ENCODE measurements around the gene NAA80. TPM values are rescaled to one million over a fixed set of nuclear protein-coding genes. Genes with fewer than 3 reads are reported as not detected.

Gene NAA80
- total and polyA plus RNA-seq, 2 of the 13 experiments (the other 11 are each of a cell fraction or from before 2014, with no cell fraction given): 3.4 to 8.7 TPM

DNA sequence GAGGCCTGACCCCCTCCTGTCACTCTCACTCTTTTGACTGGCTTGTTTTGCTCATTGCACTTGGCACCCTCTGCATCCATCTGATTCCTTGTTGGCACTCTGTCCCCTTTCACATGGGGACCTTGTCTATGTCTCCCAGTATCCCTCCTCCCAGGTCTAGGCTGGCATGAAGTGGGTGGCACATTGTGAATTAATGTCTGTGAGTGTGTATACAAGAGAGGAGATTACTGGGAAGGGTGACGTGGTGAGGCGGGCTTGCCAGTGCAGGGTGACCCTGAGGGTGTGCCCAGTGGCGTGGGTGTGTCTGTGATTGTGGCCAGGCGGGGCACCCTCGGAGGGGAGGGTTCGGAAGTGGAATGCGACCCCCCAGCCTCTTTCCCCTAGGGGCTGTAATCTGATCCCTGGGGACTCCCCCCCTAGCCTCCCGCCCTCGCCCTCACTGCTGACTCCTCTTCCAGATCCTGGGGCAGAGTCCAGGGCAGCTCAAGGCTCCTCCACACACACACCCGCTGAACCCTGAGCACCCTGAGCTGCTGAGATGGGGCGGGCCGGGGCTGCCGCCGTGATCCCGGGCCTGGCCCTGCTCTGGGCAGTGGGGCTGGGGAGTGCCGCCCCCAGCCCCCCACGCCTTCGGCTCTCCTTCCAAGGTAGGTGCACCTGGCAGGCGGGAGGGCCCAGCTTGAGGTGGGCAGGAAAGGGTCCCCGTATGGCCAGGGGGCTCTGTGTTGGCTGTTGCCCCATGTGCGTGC lies 30.3 kb downstream of the NAA80 start, which contains the start of gene SEMA3B (continued):
- TF ChIP-seq, protein P1, sequence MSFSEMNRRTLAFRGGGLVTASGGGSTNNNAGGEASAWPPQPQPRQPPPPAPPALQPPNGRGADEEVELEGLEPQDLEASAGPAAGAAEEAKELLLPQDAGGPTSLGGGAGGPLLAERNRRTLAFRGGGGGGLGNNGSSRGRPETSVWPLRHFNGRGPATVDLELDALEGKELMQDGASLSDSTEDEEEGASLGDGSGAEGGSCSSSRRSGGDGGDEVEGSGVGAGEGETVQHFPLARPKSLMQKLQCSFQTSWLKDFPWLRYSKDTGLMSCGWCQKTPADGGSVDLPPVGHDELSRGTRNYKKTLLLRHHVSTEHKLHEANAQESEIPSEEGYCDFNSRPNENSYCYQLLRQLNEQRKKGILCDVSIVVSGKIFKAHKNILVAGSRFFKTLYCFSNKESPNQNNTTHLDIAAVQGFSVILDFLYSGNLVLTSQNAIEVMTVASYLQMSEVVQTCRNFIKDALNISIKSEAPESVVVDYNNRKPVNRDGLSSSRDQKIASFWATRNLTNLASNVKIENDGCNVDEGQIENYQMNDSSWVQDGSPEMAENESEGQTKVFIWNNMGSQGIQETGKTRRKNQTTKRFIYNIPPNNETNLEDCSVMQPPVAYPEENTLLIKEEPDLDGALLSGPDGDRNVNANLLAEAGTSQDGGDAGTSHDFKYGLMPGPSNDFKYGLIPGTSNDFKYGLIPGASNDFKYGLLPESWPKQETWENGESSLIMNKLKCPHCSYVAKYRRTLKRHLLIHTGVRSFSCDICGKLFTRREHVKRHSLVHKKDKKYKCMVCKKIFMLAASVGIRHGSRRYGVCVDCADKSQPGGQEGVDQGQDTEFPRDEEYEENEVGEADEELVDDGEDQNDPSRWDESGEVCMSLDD (CRISPR knock-in tag; IDR thresholded peaks at IDR 0.05; ENCODE audit: borderline replicate concordance): no peak
- TF ChIP-seq SP2 (CRISPR knock-in tag; IDR thresholded peaks at IDR 0.05) (no peak), ERF (CRISPR knock-in tag; IDR thresholded peaks at IDR 0.05) (peak; percentile 18; the same call in 1 of the 2 replicates), SMAD9 (CRISPR knock-in tag; IDR thresholded peaks at IDR 0.05) (no peak), CBX5 (CRISPR knock-in tag; IDR thresholded peaks at IDR 0.05; ENCODE audit: borderline replicate concordance) (no peak), ZC3H4 (CRISPR knock-in tag; IDR thresholded peaks at IDR 0.05; ENCODE audit: borderline replicate concordance) (0 out of 2 replicates have a peak, but pooled peaks have one; percentile 15), CREB1 (IDR thresholded peaks at IDR 0.05) (peak; percentile 45; the same call in 1 of the 2 replicates), CREB1 (CRISPR knock-in tag; IDR thresholded peaks at IDR 0.05) (no peak), JUNB (CRISPR knock-in tag; IDR thresholded peaks at IDR 0.05; ENCODE audit: borderline replicate concordance) (no peak), ZNF564 (CRISPR knock-in tag; IDR thresholded peaks at IDR 0.05) (peak; percentile 61; the same call in 1 of the 2 replicates), TMF1 (CRISPR knock-in tag; IDR thresholded peaks at IDR 0.05; ENCODE audit: low read depth) (0 out of 2 replicates have a peak, but pooled peaks have one; percentile 61), PHF21A (CRISPR knock-in tag; IDR thresholded peaks at IDR 0.05) (peak; percentile 72), RBFOX2 (IDR thresholded peaks at IDR 0.05; ENCODE audit: low read depth, low read length) (peak; percentile 89), NFE2 (CRISPR knock-in tag; IDR thresholded peaks at IDR 0.05) (no peak)
- TF ChIP-seq, protein P2, sequence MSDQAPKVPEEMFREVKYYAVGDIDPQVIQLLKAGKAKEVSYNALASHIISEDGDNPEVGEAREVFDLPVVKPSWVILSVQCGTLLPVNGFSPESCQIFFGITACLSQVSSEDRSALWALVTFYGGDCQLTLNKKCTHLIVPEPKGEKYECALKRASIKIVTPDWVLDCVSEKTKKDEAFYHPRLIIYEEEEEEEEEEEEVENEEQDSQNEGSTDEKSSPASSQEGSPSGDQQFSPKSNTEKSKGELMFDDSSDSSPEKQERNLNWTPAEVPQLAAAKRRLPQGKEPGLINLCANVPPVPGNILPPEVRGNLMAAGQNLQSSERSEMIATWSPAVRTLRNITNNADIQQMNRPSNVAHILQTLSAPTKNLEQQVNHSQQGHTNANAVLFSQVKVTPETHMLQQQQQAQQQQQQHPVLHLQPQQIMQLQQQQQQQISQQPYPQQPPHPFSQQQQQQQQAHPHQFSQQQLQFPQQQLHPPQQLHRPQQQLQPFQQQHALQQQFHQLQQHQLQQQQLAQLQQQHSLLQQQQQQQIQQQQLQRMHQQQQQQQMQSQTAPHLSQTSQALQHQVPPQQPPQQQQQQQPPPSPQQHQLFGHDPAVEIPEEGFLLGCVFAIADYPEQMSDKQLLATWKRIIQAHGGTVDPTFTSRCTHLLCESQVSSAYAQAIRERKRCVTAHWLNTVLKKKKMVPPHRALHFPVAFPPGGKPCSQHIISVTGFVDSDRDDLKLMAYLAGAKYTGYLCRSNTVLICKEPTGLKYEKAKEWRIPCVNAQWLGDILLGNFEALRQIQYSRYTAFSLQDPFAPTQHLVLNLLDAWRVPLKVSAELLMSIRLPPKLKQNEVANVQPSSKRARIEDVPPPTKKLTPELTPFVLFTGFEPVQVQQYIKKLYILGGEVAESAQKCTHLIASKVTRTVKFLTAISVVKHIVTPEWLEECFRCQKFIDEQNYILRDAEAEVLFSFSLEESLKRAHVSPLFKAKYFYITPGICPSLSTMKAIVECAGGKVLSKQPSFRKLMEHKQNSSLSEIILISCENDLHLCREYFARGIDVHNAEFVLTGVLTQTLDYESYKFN (CRISPR knock-in tag; conservative IDR thresholded peaks at IDR 0.05): peak; percentile 78
- TF ChIP-seq, protein P3, sequence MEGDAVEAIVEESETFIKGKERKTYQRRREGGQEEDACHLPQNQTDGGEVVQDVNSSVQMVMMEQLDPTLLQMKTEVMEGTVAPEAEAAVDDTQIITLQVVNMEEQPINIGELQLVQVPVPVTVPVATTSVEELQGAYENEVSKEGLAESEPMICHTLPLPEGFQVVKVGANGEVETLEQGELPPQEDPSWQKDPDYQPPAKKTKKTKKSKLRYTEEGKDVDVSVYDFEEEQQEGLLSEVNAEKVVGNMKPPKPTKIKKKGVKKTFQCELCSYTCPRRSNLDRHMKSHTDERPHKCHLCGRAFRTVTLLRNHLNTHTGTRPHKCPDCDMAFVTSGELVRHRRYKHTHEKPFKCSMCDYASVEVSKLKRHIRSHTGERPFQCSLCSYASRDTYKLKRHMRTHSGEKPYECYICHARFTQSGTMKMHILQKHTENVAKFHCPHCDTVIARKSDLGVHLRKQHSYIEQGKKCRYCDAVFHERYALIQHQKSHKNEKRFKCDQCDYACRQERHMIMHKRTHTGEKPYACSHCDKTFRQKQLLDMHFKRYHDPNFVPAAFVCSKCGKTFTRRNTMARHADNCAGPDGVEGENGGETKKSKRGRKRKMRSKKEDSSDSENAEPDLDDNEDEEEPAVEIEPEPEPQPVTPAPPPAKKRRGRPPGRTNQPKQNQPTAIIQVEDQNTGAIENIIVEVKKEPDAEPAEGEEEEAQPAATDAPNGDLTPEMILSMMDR (CRISPR knock-in tag; IDR thresholded peaks at IDR 0.05): no peak
